K562 (cell line): ENCODE data around the gene KCTD13. TPM values are rescaled to one million over a fixed set of nuclear protein-coding genes. Genes with fewer than 3 reads are reported as not detected.
A peak's percentile ranks its signal among the peaks of the same experiment; 100 is the strongest.

Experiments
- ADNP ChIP-seq: fragments of 200-800 bp; sonication (Bioruptor generic); IDR thresholded peaks from 2 replicates; pipeline ENCODE4 v1.6.1; 2016; ENCODE audit warnings: missing genetic modification characterization, missing compliant biosample characterization
- BRCA1 ChIP-seq, 2 experiments: fragments of 450-650 bp in 1 of 2; sonication (generic) in 1 of 2; formaldehyde crosslinking in 1 of 2; IDR thresholded peaks; 2 replicates each; pipeline versions ENCODE4 v1.5.0 to v1.6.1; 2017 to 2020; ENCODE audit warnings: mild to moderate bottlenecking in 1 of 2, missing genetic modification reagents in 1 of 2
- ERF ChIP-seq: fragments of 450-650 bp; formaldehyde crosslinking; IDR thresholded peaks from 2 replicates; pipeline ENCODE4 v1.4.0; 2020; ENCODE audit warnings: mild to moderate bottlenecking, mixed read lengths
- GABPA ChIP-seq: fragments of 200-800 bp; sonication (Bioruptor generic); conservative IDR thresholded peaks from 2 replicates; pipeline ENCODE4 v1.6.1; 2016; ENCODE audit warnings: low read depth, missing genetic modification characterization, missing compliant biosample characterization
- GABPB1 ChIP-seq: sonication (generic); formaldehyde crosslinking; IDR thresholded peaks from 2 replicates; pipeline ENCODE4 v1.8.0; 2022; ENCODE audit warnings: mild to moderate bottlenecking, missing genetic modification reagents
- JUN ChIP-seq, 2 experiments: sonication (generic) in 1 of 2; formaldehyde crosslinking in 1 of 2; IDR thresholded peaks; 2 replicates each; pipeline versions ENCODE4 v1.6.1 to v1.8.0; 2012 to 2022; ENCODE audit warnings: borderline replicate concordance in 2 of 2, mild to moderate bottlenecking in 2 of 2, improper control_type of control experiment in 1 of 2, low read depth in 1 of 2, low read length in 1 of 2, missing genetic modification reagents in 1 of 2
- MYBL2 ChIP-seq, 2 experiments: fragments of 450-650 bp in 1 of 2; sonication (generic) in 1 of 2; formaldehyde crosslinking in 1 of 2; IDR thresholded peaks; 2 replicates each; pipeline versions ENCODE4 v1.6.1 to v1.8.1; 2017 to 2022; ENCODE audit warnings: borderline replicate concordance in 1 of 2, inconsistent platforms in 1 of 2, low read depth in 1 of 2, mild to moderate bottlenecking in 1 of 2, missing genetic modification reagents in 1 of 2, moderate library complexity in 1 of 2
- MYNN ChIP-seq, 2 experiments: sonication (generic); formaldehyde crosslinking in 1 of 2; IDR thresholded peaks; 2 replicates each; pipeline versions ENCODE4 v1.5.0 to v1.6.1; 2016 to 2020; ENCODE audit warnings: antibody characterized with exemption in 1 of 2, missing genetic modification reagents in 1 of 2
- NEUROD1 ChIP-seq: fragments of 150-350 bp; IDR thresholded peaks from 2 replicates; pipeline ENCODE4 v1.6.1; 2014; ENCODE audit warnings: borderline replicate concordance, low read length, low read depth; ENCODE audit not compliant: partially characterized antibody
- POLR2G ChIP-seq: fragments of 200-400 bp; formaldehyde crosslinking; IDR thresholded peaks from 2 replicates; pipeline ENCODE4 v1.6.1; 2017; ENCODE audit warnings: low read depth, mild to moderate bottlenecking, antibody characterized with exemption, low read length, moderate library complexity
- RAD51 ChIP-seq: fragments of 450-650 bp; IDR thresholded peaks from 2 replicates; pipeline ENCODE4 v1.7.1; 2016; ENCODE audit warnings: low read depth, mild to moderate bottlenecking, borderline replicate concordance
- SMARCA4 ChIP-seq: fragments of 450-650 bp; IDR thresholded peaks from 2 replicates; pipeline ENCODE4 v1.6.1; 2016
- TEAD1 ChIP-seq, 2 experiments: fragments of 450-650 bp in 1 of 2; sonication (generic) in 1 of 2; formaldehyde crosslinking; IDR thresholded peaks; 2 replicates each; pipeline versions ENCODE4 v1.4.0 to v1.8.0; 2020 to 2022; ENCODE audit warnings: mild to moderate bottlenecking in 2 of 2, missing genetic modification reagents in 1 of 2
- TEAD4 ChIP-seq, 2 experiments: sonication (generic) in 1 of 2; formaldehyde crosslinking in 1 of 2; IDR thresholded peaks; 2 replicates each; pipeline versions ENCODE4 v1.6.1 to v1.8.0; 2012 to 2022; ENCODE audit warnings: borderline replicate concordance in 1 of 2, inconsistent platforms in 1 of 2, low read length in 1 of 2, mild to moderate bottlenecking in 1 of 2, missing genetic modification reagents in 1 of 2
- polyA plus RNA-seq, 8 experiments: library from polyadenylated mRNA; depleted of rRNA in 4 of 8; stranded (reverse) in 5 of 8; unstranded in 3 of 8; fragments of >200 nt; fragmentation: Nextera tagmentation in 2 of 8; fragmentation: Illumina TruSeq in 1 of 8; extraction: Ambion mirVana in 2 of 8; extraction: Trizol in 1 of 8; gene quantifications; 2 replicates each; pipeline versions ENCODE4 v1.2.1 to v1.2.3, GENCODE V29; 2011 to 2014; ENCODE audit warnings: inconsistent platforms in 1 of 8, missing spikeins in 1 of 8
- total RNA-seq, 7 experiments: library from RNA; depleted of rRNA in 6 of 7; stranded (reverse); fragments of >200 nt in 6 of 7; fragmentation: Illumina TruSeq in 2 of 7; extraction: Trizol in 2 of 7; gene quantifications; 2 replicates each; pipeline versions ENCODE4 v1.2.1 to v1.2.3, GENCODE V29; 2011 to 2021; ENCODE audit warnings: low replicate concordance in 1 of 7
- TF ChIP-seq, protein P1 (sequence below), 2 experiments: IDR thresholded peaks; 2 replicates each; pipeline ENCODE4 v1.6.1; 2011; ENCODE audit warnings: borderline replicate concordance in 1 of 2, control low read depth in 1 of 2, low read depth in 1 of 2, low read length in 1 of 2, mild to moderate bottlenecking in 1 of 2, mixed read lengths in 1 of 2, moderate library complexity in 1 of 2; ENCODE audit not compliant: insufficient read depth in 1 of 2, insufficient read length in 1 of 2, poor library complexity in 1 of 2, severe bottlenecking in 1 of 2; ENCODE audit errors: extremely low read depth in 1 of 2
- TF ChIP-seq, protein P2 (sequence below): IDR thresholded peaks from 3 replicates; pipeline ENCODE4 v1.6.1; 2011; ENCODE audit warnings: borderline replicate concordance, mild to moderate bottlenecking, moderate library complexity; ENCODE audit not compliant: insufficient read length; ENCODE audit errors: extremely low read depth
- TF ChIP-seq, protein P3 (sequence below): sonication (generic); formaldehyde crosslinking; IDR thresholded peaks from 2 replicates; pipeline ENCODE4 v1.5.0; 2020; ENCODE audit warnings: missing genetic modification reagents
- TF ChIP-seq, protein P4 (sequence below): IDR thresholded peaks from 2 replicates; pipeline ENCODE4 v1.6.1; 2012; ENCODE audit warnings: low read depth, low read length, improper control_type of control experiment, borderline replicate concordance

KCTD13 gene
- total and polyA plus RNA-seq, 9 of the 15 experiments (the other 6 are each of a cell fraction or from before 2014, with no cell fraction given) = 1.0 to 20.6 (median 9.8) TPM

DNA sequence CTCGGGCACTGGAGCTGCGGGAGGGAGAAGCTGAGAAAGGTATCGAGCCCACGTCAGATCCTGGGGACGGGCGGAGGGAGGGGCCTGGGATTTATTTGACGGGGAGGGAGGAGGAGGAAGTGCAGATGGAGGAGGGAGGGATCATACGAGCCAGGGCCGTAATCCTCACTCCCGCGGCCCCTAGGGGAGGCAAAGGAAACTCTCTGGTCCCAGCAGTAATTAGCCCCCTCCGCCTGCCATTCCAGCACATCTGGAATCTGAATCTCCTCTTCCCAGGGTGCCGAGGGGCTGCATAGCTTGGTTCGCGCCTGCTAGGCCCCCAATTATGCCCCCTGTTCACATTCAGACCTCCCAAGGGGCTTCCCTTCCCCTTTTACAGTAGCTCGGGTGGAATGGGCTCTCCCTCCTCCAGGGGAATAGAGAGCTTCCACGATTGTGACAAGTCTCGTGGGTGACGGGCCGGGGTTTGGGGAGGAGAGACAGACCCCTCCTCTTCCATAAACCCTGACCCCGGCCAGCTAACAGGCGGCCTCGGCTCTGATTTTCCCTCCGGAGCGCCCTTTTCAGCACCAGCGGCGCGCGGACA is 26.4 kb downstream of the KCTD13 start, which contains the start of gene SEZ6L2 (continued):
- TF ChIP-seq, protein P1, sequence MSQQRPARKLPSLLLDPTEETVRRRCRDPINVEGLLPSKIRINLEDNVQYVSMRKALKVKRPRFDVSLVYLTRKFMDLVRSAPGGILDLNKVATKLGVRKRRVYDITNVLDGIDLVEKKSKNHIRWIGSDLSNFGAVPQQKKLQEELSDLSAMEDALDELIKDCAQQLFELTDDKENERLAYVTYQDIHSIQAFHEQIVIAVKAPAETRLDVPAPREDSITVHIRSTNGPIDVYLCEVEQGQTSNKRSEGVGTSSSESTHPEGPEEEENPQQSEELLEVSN (IDR thresholded peaks at IDR 0.05; ENCODE audit: borderline replicate concordance in 1 of 2, extremely low read depth in 1 of 2, insufficient read depth in 1 of 2, insufficient read length in 1 of 2, low read depth in 1 of 2, low read length in 1 of 2, poor library complexity in 1 of 2, severe bottlenecking in 1 of 2) = no peak
- TF ChIP-seq GABPA (no peak; the same call in 1 of the 2 replicates), JUN (IDR thresholded peaks at IDR 0.05; ENCODE audit: borderline replicate concordance, low read depth, low read length) (no peak), JUN (CRISPR knock-in tag; IDR thresholded peaks at IDR 0.05; ENCODE audit: borderline replicate concordance) (no peak), RAD51 (no peak), TEAD1 (CRISPR knock-in tag; IDR thresholded peaks at IDR 0.05) (peak in 1 of 2 experiments; percentile 78; a peak in 2 of 4 replicates), MYBL2 (IDR thresholded peaks at IDR 0.05; ENCODE audit: low read depth) (no peak), MYBL2 (CRISPR knock-in tag; IDR thresholded peaks at IDR 0.05; ENCODE audit: borderline replicate concordance) (no peak), POLR2G (no peak), NEUROD1 (no peak), BRCA1 (IDR thresholded peaks at IDR 0.05) (no peak), BRCA1 (CRISPR knock-in tag; IDR thresholded peaks at IDR 0.05) (no peak), ADNP (tag) (no peak), MYNN (IDR thresholded peaks at IDR 0.05) (no peak), MYNN (CRISPR knock-in tag; IDR thresholded peaks at IDR 0.05) (0 out of 2 replicates have a peak, but pooled peaks have one; percentile 11), GABPB1 (CRISPR knock-in tag) (no peak), ERF (no peak), SMARCA4 (no peak), TEAD4 (IDR thresholded peaks at IDR 0.05; ENCODE audit: low read length) (no peak), TEAD4 (CRISPR knock-in tag; IDR thresholded peaks at IDR 0.05; ENCODE audit: borderline replicate concordance) (0 out of 2 replicates have a peak, but pooled peaks have one; percentile 15)
- TF ChIP-seq, protein P2, sequence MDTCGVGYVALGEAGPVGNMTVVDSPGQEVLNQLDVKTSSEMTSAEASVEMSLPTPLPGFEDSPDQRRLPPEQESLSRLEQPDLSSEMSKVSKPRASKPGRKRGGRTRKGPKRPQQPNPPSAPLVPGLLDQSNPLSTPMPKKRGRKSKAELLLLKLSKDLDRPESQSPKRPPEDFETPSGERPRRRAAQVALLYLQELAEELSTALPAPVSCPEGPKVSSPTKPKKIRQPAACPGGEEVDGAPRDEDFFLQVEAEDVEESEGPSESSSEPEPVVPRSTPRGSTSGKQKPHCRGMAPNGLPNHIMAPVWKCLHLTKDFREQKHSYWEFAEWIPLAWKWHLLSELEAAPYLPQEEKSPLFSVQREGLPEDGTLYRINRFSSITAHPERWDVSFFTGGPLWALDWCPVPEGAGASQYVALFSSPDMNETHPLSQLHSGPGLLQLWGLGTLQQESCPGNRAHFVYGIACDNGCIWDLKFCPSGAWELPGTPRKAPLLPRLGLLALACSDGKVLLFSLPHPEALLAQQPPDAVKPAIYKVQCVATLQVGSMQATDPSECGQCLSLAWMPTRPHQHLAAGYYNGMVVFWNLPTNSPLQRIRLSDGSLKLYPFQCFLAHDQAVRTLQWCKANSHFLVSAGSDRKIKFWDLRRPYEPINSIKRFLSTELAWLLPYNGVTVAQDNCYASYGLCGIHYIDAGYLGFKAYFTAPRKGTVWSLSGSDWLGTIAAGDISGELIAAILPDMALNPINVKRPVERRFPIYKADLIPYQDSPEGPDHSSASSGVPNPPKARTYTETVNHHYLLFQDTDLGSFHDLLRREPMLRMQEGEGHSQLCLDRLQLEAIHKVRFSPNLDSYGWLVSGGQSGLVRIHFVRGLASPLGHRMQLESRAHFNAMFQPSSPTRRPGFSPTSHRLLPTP = no peak
- TF ChIP-seq, protein P3, sequence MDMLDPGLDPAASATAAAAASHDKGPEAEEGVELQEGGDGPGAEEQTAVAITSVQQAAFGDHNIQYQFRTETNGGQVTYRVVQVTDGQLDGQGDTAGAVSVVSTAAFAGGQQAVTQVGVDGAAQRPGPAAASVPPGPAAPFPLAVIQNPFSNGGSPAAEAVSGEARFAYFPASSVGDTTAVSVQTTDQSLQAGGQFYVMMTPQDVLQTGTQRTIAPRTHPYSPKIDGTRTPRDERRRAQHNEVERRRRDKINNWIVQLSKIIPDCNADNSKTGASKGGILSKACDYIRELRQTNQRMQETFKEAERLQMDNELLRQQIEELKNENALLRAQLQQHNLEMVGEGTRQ (CRISPR knock-in tag) = no peak
- TF ChIP-seq, protein P4, sequence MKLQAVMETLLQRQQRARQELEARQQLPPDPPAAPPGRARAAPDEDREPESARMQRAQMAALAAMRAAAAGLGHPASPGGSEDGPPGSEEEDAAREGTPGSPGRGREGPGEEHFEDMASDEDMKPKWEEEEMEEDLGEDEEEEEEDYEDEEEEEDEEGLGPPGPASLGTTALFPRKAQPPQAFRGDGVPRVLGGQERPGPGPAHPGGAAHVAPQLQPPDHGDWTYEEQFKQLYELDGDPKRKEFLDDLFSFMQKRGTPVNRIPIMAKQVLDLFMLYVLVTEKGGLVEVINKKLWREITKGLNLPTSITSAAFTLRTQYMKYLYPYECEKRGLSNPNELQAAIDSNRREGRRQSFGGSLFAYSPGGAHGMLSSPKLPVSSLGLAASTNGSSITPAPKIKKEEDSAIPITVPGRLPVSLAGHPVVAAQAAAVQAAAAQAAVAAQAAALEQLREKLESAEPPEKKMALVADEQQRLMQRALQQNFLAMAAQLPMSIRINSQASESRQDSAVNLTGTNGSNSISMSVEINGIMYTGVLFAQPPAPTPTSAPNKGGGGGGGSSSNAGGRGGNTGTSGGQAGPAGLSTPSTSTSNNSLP = no peak
